ENCODE data around the gene HJURP. TPM values are rescaled to one million over a fixed set of nuclear protein-coding genes. Genes with fewer than 3 reads are reported as not detected.

HJURP gene
- total and polyA plus RNA-seq, 2 donors (not counting 3 experiments of a cell fraction or from before 2014, with no cell fraction given) = 34.4 to 60.9 TPM

GRCh38 chr2:233867993-233868532 is 13.7 kb upstream of the HJURP start, which contains the start of gene MSL3B:
Gene MSL3B, minus strand, starts transcription at chr2:233868386.
- H3K9ac ChIP-seq (replicated peaks; ENCODE audit: extremely low read depth, insufficient read depth, low read length) = peak within 1 kb of the TSS; percentile 86
- dilution Hi-C loops (cut with MboI; ENCODE audit: extremely low pct_ligation_motif_present, low sequenced_read_pairs) = no loop called here

More at GRCh38 chr2:233867993-233868532, 13.7 kb upstream of the HJURP start, which contains the start of gene MSL3B:
- POLR2A ChIA-PET = no interaction called here
- Histone ChIP-seq H3K79me2 (ENCODE audit: control insufficient read depth, insufficient read depth, low read length) (no peaks in the 10 kb centered on the region), H3K9me3 (replicated peaks; ENCODE audit: control insufficient read depth, insufficient read depth, low read length) (no peaks in the 10 kb centered on the region), H3K9me1 (replicated peaks; ENCODE audit: control insufficient read depth, extremely low read depth, insufficient read depth, low read length) (no peaks in the 10 kb centered on the region), H3K4me1 (ENCODE audit: control insufficient read depth, extremely low read depth, insufficient read depth, low read length) (peaks cover 5% of the 10 kb centered on the region), H3K36me3 (ENCODE audit: control insufficient read depth in 2 of 2, extremely low read depth in 1 of 2, insufficient read depth in 2 of 2, low read length in 2 of 2) (no peaks in the 10 kb centered on the region), H3K27ac (ENCODE audit: insufficient read depth, low read depth, low read length) (peak within 1 kb of the TSS; percentile 71), H3K4me3 (replicated peaks in 1 of 3; ENCODE audit: insufficient read depth in 1 of 3, low read depth in 1 of 3, low read length in 3 of 3) (peak within 1 kb of the TSS; percentile 46 to 90 (median 75)), H3K27me3 (ENCODE audit: control insufficient read depth in 2 of 2, insufficient read depth in 2 of 2, low read length in 2 of 2) (peaks cover 5 to 26% of the 10 kb centered on the region in 2 experiments), H4K20me1 (replicated peaks; ENCODE audit: control insufficient read depth, extremely low read depth, insufficient read depth, low read length) (no peaks in the 10 kb centered on the region), H3K4me2 (ENCODE audit: insufficient read depth, low read length) (peak within 1 kb of the TSS; percentile 86), H2AFZ (ENCODE audit: low read depth, low read length) (peak within 1 kb of the TSS; percentile 99)
- DNase-seq (ENCODE audit: low read depth, low spot score) (peak; percentile 70), FAIRE-seq (peak; percentile 83)
- CTCF ChIA-PET = no interaction called here
- BruUV-seq (replicated peaks) = TSS peak; percentile 53
- no peak for TF ChIP-seq CTCF (IDR thresholded peaks at IDR 0.05; ENCODE audit: extremely low read depth in 1 of 2, insufficient read depth in 1 of 2, low read depth in 1 of 2, low read length in 2 of 2)
- no peak for TF ChIP-seq FOS (IDR thresholded peaks at IDR 0.05; ENCODE audit: borderline replicate concordance, insufficient read depth, low read length)
- TF ChIP-seq POLR2A (IDR thresholded peaks at IDR 0.05; ENCODE audit: low read depth, low read length) = peak; percentile 76
- no peak for TF ChIP-seq GATA2 (IDR thresholded peaks at IDR 0.05; ENCODE audit: insufficient read depth, insufficient read length, low read depth, low read length)
- TF ChIP-seq EZH2 (IDR thresholded peaks at IDR 0.05; ENCODE audit: borderline replicate concordance, low read depth, low read length, severe bottlenecking) = no peak
- TF ChIP-seq MAX (IDR thresholded peaks at IDR 0.05; ENCODE audit: insufficient read depth, insufficient read length) = no peak
- TF ChIP-seq POLR2AphosphoS5 (IDR thresholded peaks at IDR 0.05; ENCODE audit: insufficient read depth, low read depth, low read length) = peak; percentile 36
- intact Hi-C loops (cut with micrococcal nuclease) = loop anchor here (1.0 to 5.0 kb wide), 2 partner anchors 14 to 301 kb away; partner anchors contain the start of genes HJURP and USP40
